CD8-positive, alpha-beta memory T cell (primary cell): Measurements from ENCODE around the gene PTPN20. TPM values are rescaled to one million over a fixed set of nuclear protein-coding genes. Genes with fewer than 3 reads are reported as not detected.

ENCODE experiments used
- CTCF ChIA-PET: fragments of 350-600 bp; sonication (Branson Sonifier 250); formaldehyde crosslinking; loops from one replicate; lab custom pipeline; 2021; ENCODE audit warnings: antibody characterized with exemption; lab: Charles Lee
- POLR2A ChIA-PET: fragments of 350-600 bp; sonication (Branson Sonifier 250); formaldehyde crosslinking; loops from one replicate; lab custom pipeline; 2021; ENCODE audit warnings: antibody characterized with exemption; lab: Charles Lee
- DNase-seq, 5 donors: peaks; one replicate each; pipeline versions ENCODE4 v3.0.0 to v3.0.0-alpha.2; 2020 to 2022; ENCODE audit warnings: mixed read lengths in 1 of 5
- H3K27ac ChIP-seq: one replicate; pipeline ENCODE4 v1.7.0; 2013; ENCODE audit warnings: low read depth, mild to moderate bottlenecking, low read length, moderate library complexity
- H3K27me3 ChIP-seq: 2 replicates; pipeline ENCODE4 v1.7.0; 2013; ENCODE audit warnings: low read length, mild to moderate bottlenecking; ENCODE audit not compliant: insufficient read depth, poor library complexity, severe bottlenecking
- H3K36me3 ChIP-seq: 2 replicates; pipeline ENCODE4 v1.7.0; 2013; ENCODE audit warnings: mild to moderate bottlenecking, low read length, moderate library complexity; ENCODE audit not compliant: insufficient read depth
- H3K4me1 ChIP-seq: 2 replicates; pipeline ENCODE4 v1.7.0; 2013; ENCODE audit warnings: mild to moderate bottlenecking, low read length, moderate library complexity; ENCODE audit not compliant: insufficient read depth
- H3K4me3 ChIP-seq: 2 replicates; pipeline ENCODE4 v1.7.0; 2013; ENCODE audit warnings: mild to moderate bottlenecking, low read length
- H3K9me3 ChIP-seq: 2 replicates; pipeline ENCODE4 v1.7.0; 2013; ENCODE audit warnings: mild to moderate bottlenecking, low read length
- H3K27ac Mint-ChIP-seq, 8 donors: one replicate each; pipeline ENCODE4 v1.8.0; 2020 to 2021; ENCODE audit warnings: mixed read lengths in 8 of 8, mild to moderate bottlenecking in 6 of 8, inconsistent platforms in 3 of 8, moderate library complexity in 3 of 8
- H3K27me3 Mint-ChIP-seq, 2 donors: one replicate each; pipeline ENCODE4 v1.8.0; 2020 to 2021; ENCODE audit warnings: mixed read lengths in 2 of 2, mild to moderate bottlenecking in 1 of 2, moderate library complexity in 1 of 2
- H3K36me3 Mint-ChIP-seq, 3 donors: one replicate each; pipeline ENCODE4 v1.8.0; 2020 to 2021; ENCODE audit warnings: mixed read lengths in 3 of 3, inconsistent platforms in 1 of 3, mild to moderate bottlenecking in 1 of 3
- H3K4me1 Mint-ChIP-seq, 3 donors: one replicate each; pipeline ENCODE4 v1.8.0; 2020 to 2021; ENCODE audit warnings: mixed read lengths in 3 of 3, inconsistent platforms in 1 of 3, mild to moderate bottlenecking in 1 of 3
- H3K4me3 Mint-ChIP-seq, 7 donors: one replicate each; pipeline ENCODE4 v1.8.0; 2020 to 2021; ENCODE audit warnings: mixed read lengths in 7 of 7, mild to moderate bottlenecking in 6 of 7, moderate library complexity in 4 of 7, inconsistent platforms in 2 of 7
- H3K9me3 Mint-ChIP-seq, 5 donors: one replicate each; pipeline ENCODE4 v1.8.0; 2020 to 2022; ENCODE audit warnings: mixed read lengths in 5 of 5, mild to moderate bottlenecking in 3 of 5, moderate library complexity in 2 of 5, inconsistent platforms in 1 of 5
- polyA plus RNA-seq: library from polyadenylated mRNA; unstranded; fragments of 300-500 nt; fragmentation: Illumina TruSeq; gene quantifications from one replicate; pipeline ENCODE4 v1.2.3, GENCODE V29; 2021
- total RNA-seq, 2 experiments: library from RNA; stranded (reverse); gene quantifications; one replicate each; pipeline ENCODE4 v1.2.3, GENCODE V29; 2021

PTPN20 gene
- total and polyA plus RNA-seq, 3 experiments from 2014 or later = 0.61 to 1.3 (median 1.3) TPM

- Histone ChIP-seq H3K27ac (no peak overlapping the region), H3K36me3 (no peaks in the 10 kb centered on the region), H3K27me3 (no peaks in the 10 kb centered on the region), H3K9me3 (no peaks in the 10 kb centered on the region), H3K4me1 (peaks cover 10% of the 10 kb centered on the region), H3K4me3 (no peak overlapping the region)
- H3K9me3 Mint-ChIP-seq = peaks cover 0 to 1% (median 0%) of the 10 kb centered on the region in 5 donors
- CTCF ChIA-PET = interaction anchor here (1.2 to 9.2 kb wide), 2 partner anchors 27 to 260 kb away, joined by 4 to 236 read pairs; no protein-coding TSS in a partner anchor
- no peak overlapping the region for H3K27ac Mint-ChIP-seq
- H3K4me1 Mint-ChIP-seq = peaks cover 17 to 19% (median 18%) of the 10 kb centered on the region in 3 donors
- POLR2A ChIA-PET = no interaction called here
- no peak overlapping the region for H3K4me3 Mint-ChIP-seq
- peaks cover 0 to 1% of the 10 kb centered on the region in 2 donors for H3K27me3 Mint-ChIP-seq
- no peak for DNase-seq
- H3K36me3 Mint-ChIP-seq = peaks cover 0 to 2% (median 0%) of the 10 kb centered on the region in 3 donors
Measured at GRCh38 chr10:47051741-47052238, 140.6 kb downstream of the PTPN20 start.
